GM21381 (cell line): ENCODE results near the gene DAND5.

Experiments used
- ATAC-seq: cut with Tn5 transposase; IDR thresholded peaks from one replicate; pipeline ENCODE4 v1.9.1; 2021; ENCODE audit warnings: mild to moderate bottlenecking, moderate library complexity; ENCODE audit not compliant: unreplicated experiment

Gene DAND5

DNA sequence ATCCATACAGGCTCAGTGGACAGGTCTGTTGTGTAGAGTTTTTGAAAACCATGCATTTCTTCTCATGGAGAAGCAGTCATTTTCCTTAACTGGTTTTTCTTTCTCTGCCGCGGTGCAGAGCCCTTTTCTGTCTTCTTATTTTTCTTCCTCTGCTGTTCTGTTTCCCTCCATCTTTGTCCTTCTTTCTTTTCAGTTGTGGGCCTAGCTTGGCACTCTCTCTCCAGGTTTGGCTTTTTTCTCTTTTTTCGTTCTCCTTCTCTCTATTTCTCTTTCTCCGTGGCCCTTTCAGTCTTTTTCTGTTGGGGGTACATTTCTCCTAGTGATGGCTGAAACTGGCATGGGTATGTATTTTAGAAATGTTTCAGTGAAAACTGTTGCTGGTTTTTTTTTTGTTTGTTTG, 50.0 kb downstream of the DAND5 start:
- ATAC-seq: no peak

DNA sequence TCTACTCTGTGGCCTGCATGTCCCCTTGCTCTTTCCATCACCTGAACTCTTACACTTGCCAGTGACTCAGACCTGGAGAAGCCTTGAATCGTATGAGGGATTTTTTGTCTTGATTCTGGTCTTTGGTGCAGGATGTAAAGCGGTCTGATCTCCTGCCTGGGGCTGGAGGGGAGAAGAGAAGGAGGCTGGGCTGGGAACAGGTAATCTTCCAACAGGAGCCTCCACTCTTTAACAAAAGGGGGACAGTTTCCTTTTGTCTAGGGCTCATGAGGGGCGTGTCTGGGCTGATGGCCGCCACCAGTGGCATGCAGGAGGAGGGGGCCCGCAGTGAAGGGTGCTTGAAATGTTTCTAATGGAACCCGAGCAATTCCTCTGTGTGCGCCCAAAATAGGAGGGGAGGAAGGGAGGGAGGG, 50.6 kb downstream of the DAND5 start:
- ATAC-seq: no peak

DNA sequence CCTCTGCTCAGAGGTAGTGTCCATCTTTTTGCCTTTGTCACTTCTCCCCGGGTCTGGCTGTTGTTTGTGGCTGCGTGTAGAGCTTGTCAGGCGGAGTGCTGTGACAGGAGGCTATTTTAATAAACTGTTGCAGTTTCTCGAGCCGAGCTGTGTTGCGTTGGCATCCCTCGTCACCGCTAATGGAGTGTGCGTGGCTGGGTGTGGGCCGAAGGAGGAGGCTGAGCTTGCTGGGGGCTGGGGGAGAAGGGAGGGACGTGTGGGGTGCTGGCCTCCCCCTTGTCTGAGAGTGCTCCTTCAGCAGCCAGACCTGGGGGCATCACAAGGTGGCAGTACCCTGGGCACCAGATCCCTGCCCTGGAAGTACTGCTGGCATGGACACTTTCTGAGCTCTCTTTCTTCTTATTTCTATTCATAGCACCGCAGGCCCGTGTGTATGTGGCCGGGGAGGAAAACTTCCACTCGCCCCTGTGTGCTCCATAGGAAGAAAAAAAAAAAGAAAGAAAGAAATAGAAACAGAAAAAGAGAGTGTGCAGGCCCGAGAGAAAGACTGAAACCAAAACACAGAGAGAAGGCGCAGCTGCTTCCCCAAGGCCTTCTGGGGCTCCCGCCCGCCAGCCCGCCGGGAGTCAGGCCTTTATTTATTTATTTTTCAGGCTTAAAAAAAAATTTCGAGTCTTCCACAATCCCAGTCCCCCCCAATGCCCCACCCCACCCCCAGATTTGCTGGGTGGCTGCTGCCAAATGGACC, 52.9 kb downstream of the DAND5 start:
- ATAC-seq: no peak

DNA sequence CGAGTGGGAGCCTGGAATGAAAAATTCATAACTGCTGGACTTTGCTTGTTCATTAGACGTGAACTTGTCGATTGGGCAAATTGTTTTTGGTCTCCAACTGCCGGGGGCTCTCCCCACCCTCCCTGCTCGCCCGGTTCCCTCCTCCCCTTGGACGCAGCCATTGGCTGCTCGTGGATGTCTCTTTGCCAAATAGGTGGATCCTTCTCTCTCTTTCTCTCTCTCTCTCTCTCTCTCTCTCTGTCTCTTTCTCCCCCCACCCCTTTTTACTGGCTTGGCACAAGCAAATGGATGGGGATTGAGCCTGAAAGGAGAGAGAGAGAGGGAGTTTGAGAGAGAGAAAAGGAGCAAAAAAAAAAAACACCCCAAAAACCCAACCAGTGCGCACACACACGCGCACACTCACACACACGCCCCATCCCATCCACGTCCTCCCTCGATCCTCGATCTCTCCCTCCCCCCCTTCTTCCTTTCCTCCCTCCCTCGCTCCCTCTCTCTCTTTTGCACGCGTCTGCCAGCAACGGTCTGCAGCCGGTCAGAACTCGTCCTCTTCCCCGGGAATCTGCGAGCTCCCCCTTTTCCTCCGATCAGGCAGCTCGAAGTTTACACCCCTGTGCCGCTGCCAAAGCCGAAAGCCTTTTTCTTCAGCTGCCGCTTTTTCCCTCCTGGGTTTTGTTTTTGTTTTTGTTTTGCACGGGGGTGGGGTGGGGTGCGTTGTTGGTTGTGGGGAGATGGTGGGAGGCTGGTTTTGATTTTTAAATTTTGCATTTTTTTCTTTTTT, 53.7 kb downstream of the DAND5 start:
- ATAC-seq: no peak

DNA sequence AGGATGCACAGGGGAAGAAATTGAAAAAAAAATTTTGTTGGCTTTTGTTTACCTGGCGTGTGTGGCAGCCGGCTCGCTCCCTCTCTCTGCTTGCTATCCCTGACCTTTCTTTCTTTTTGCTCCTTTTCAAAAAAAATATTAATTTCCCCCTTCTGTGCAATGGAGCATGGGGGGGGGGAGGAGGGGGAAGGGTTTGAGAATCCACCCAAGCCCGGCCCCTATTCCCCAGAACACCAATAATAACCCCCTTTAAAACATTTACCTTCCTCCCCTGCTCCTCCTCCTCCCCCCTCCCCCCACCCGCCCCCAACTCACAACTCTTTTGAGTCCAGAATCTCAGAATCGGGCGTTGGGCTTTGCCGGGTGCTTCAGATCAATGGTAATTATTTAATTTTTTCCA, 54.3 kb downstream of the DAND5 start:
- no peak for ATAC-seq
